Measurements from ENCODE around the gene CDCP1.

Gene CDCP1

GRCh38 chr3:45067486-45067885, 78.7 kb downstream of the CDCP1 start:
- no peak overlapping the region for H3K4me2 ChIP-seq (ENCODE audit: low read depth, low read length)
- TF ChIP-seq EZH2phosphoT487 (IDR thresholded peaks at IDR 0.05; ENCODE audit: low read length): no peak
- TF ChIP-seq, protein P1, sequence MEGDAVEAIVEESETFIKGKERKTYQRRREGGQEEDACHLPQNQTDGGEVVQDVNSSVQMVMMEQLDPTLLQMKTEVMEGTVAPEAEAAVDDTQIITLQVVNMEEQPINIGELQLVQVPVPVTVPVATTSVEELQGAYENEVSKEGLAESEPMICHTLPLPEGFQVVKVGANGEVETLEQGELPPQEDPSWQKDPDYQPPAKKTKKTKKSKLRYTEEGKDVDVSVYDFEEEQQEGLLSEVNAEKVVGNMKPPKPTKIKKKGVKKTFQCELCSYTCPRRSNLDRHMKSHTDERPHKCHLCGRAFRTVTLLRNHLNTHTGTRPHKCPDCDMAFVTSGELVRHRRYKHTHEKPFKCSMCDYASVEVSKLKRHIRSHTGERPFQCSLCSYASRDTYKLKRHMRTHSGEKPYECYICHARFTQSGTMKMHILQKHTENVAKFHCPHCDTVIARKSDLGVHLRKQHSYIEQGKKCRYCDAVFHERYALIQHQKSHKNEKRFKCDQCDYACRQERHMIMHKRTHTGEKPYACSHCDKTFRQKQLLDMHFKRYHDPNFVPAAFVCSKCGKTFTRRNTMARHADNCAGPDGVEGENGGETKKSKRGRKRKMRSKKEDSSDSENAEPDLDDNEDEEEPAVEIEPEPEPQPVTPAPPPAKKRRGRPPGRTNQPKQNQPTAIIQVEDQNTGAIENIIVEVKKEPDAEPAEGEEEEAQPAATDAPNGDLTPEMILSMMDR (IDR thresholded peaks at IDR 0.05; ENCODE audit: low read length): no peak
- no peak for TF ChIP-seq EZH2 (optimal IDR thresholded peaks at IDR 0.05; ENCODE audit: low read depth, low read length)
- no peaks in the 10 kb centered on the region for H3K79me2 ChIP-seq (ENCODE audit: low read length)
- H3K36me3 ChIP-seq (replicated peaks; ENCODE audit: insufficient read depth, low read length): no peaks in the 10 kb centered on the region
- DNase-seq: no peak
- H3K27ac ChIP-seq (ENCODE audit: low read length): no peak overlapping the region
- no peaks in the 10 kb centered on the region for H3K4me1 ChIP-seq (ENCODE audit: low read length)
- H3K4me3 ChIP-seq (ENCODE audit: low read length): no peak overlapping the region
- no peak overlapping the region for H3K9ac ChIP-seq (ENCODE audit: low read length)
- H4K20me1 ChIP-seq (ENCODE audit: insufficient read depth, low read length): no peaks in the 10 kb centered on the region
- H3K9me2 ChIP-seq (replicated peaks; ENCODE audit: insufficient read depth, low read length): no peaks in the 10 kb centered on the region
- no peaks in the 10 kb centered on the region for H3F3A ChIP-seq (ENCODE audit: insufficient read depth, low read length)
- H3K9me3 ChIP-seq (replicated peaks; ENCODE audit: insufficient read depth, low read length): no peaks in the 10 kb centered on the region
- H2AFZ ChIP-seq (ENCODE audit: low read length): no peak overlapping the region
- no peaks in the 10 kb centered on the region for H3K27me3 ChIP-seq (replicated peaks; ENCODE audit: insufficient read depth, low read length)

DNA sequence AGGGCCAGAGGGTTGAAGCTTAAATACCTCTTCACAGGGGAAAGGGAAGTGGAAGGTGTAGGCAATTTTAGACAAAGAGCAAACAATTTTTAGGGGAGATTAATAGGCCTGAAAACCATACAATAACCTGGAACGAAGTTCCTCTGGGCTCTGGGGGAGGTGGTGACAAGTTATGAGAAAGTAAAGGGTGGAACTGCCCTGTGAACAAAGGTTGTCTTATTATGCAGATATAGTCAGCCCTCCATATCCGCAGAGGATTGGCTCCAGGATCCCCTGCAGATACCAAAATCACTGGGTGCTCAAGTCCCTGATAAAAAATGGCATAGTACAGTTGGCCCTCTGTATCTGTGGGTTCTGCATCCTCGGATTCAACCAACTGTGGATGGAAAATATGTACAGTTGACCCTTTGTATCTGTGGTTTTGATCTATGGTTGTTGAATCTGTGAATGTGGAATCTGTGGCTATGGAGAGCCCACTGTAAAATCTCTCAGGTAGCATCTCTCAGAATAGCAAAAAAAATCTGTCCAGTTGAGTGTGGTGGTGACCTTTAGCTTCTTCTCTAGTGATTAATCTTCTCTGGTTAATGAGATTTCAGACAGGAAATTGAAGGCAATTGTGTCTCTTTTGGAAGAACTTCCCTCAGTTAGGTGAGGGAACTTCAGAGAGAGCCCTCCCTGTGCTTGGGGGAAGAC, 79.9 kb downstream of the CDCP1 start:
- no peak overlapping the region for H3K27ac ChIP-seq (ENCODE audit: low read length)
- no peaks in the 10 kb centered on the region for H3K79me2 ChIP-seq (ENCODE audit: low read length)
- no peaks in the 10 kb centered on the region for H4K20me1 ChIP-seq (ENCODE audit: insufficient read depth, low read length)
- H3K27me3 ChIP-seq (replicated peaks; ENCODE audit: insufficient read depth, low read length): no peaks in the 10 kb centered on the region
- no peaks in the 10 kb centered on the region for H3K9me3 ChIP-seq (replicated peaks; ENCODE audit: insufficient read depth, low read length)
- H3K9ac ChIP-seq (ENCODE audit: low read length): no peak overlapping the region
- no peaks in the 10 kb centered on the region for H3K36me3 ChIP-seq (replicated peaks; ENCODE audit: insufficient read depth, low read length)
- H3F3A ChIP-seq (ENCODE audit: insufficient read depth, low read length): no peaks in the 10 kb centered on the region
- H2AFZ ChIP-seq (ENCODE audit: low read length): no peak overlapping the region
- TF ChIP-seq EZH2phosphoT487 (IDR thresholded peaks at IDR 0.05; ENCODE audit: low read length): no peak
- no peak overlapping the region for H3K4me2 ChIP-seq (ENCODE audit: low read depth, low read length)
- no peak for DNase-seq
- H3K4me3 ChIP-seq (ENCODE audit: low read length): no peak overlapping the region
- no peaks in the 10 kb centered on the region for H3K4me1 ChIP-seq (ENCODE audit: low read length)
- no peaks in the 10 kb centered on the region for H3K9me2 ChIP-seq (replicated peaks; ENCODE audit: insufficient read depth, low read length)

- Histone ChIP-seq H3K9ac (ENCODE audit: low read length) (no peak overlapping the region), H4K20me1 (ENCODE audit: insufficient read depth, low read length) (no peaks in the 10 kb centered on the region)
Observed at GRCh38 chr3:45065373-45065720, 80.8 kb downstream of the CDCP1 start.

More at GRCh38 chr3:45065373-45065720, 80.8 kb downstream of the CDCP1 start:
- Histone ChIP-seq H2AFZ (ENCODE audit: low read length) (no peak overlapping the region), H3K4me2 (ENCODE audit: low read depth, low read length) (no peak overlapping the region), H3K27ac (ENCODE audit: low read length) (no peak overlapping the region), H3K4me1 (ENCODE audit: low read length) (no peaks in the 10 kb centered on the region), H3F3A (ENCODE audit: insufficient read depth, low read length) (no peaks in the 10 kb centered on the region), H3K79me2 (ENCODE audit: low read length) (no peaks in the 10 kb centered on the region), H3K9me3 (replicated peaks; ENCODE audit: insufficient read depth, low read length) (no peaks in the 10 kb centered on the region), H3K36me3 (replicated peaks; ENCODE audit: insufficient read depth, low read length) (no peaks in the 10 kb centered on the region), H3K27me3 (replicated peaks; ENCODE audit: insufficient read depth, low read length) (no peaks in the 10 kb centered on the region), H3K4me3 (ENCODE audit: low read length) (no peak overlapping the region), H3K9me2 (replicated peaks; ENCODE audit: insufficient read depth, low read length) (no peaks in the 10 kb centered on the region)
- no peak for TF ChIP-seq EZH2phosphoT487 (IDR thresholded peaks at IDR 0.05; ENCODE audit: low read length)
- TF ChIP-seq EZH2 (optimal IDR thresholded peaks at IDR 0.05; ENCODE audit: low read depth, low read length): no peak
- TF ChIP-seq, protein P1 (IDR thresholded peaks at IDR 0.05; ENCODE audit: low read length): no peak
- no peak for DNase-seq

Measured in MM.1S (cell line).